HG03520 (cell line): Measurements from ENCODE around the gene TSEN2.
A peak's percentile ranks its signal among the peaks of the same experiment; 100 is the strongest.

Experiments
- ATAC-seq: cut with Tn5 transposase; IDR thresholded peaks from one replicate; pipeline ENCODE4 v1.9.1; 2021; ENCODE audit warnings: mild to moderate bottlenecking, moderate library complexity; ENCODE audit not compliant: unreplicated experiment

TSEN2 gene

DNA sequence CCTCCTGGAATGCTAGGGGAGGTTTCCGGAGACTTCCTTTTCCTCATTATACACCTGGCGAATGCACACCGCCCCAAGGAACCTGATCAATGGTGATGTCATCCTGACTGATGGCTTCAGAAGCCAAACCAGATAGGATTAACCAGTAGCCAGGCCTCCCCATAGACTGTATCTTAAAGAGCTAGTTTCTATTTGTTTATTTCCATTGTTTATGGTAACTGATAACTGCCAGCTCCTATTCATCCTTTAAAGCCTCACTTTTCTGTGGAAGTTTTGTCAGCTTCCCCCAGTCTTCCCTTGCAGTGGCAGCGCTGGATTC is 61.2 kb downstream of the TSEN2 start, which contains the start of gene MKRN2OS:
TSS of gene MKRN2OS (minus strand) at position 27 of the 319 bp plus-strand sequence. CDS start 35 bp downstream, outside the sequence.
- ATAC-seq = no peak

- ATAC-seq = no peak
Measured at GRCh38 chr3:12549971-12550760, 65.9 kb downstream of the TSEN2 start.

DNA sequence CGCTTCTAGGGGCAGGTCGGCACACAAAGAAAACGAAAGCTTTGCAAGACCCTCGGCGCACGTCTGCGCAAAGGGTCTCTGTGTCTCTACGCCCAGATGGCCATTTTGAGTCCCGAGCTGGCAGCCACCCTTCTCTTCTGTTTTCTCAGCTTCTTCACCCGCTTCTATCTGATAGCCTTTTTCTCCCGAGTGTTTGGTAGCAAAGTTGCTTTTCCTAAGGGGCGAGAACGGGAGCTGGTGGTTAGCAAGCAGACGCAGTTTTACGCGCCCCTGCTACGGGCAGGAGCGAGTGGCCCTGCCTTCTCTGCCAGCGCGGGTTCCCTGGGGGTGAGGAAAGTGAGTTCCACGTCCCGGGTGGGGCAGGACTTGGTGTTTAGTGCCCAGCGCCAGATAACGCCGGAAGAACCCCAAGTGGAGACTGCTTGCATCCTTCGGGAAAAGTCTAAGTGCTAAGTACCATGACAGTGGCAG is 69.7 kb downstream of the TSEN2 start:
- ATAC-seq = no peak

- no peak for ATAC-seq
Measured at GRCh38 chr3:12556314-12556689, 72.0 kb downstream of the TSEN2 start.

DNA sequence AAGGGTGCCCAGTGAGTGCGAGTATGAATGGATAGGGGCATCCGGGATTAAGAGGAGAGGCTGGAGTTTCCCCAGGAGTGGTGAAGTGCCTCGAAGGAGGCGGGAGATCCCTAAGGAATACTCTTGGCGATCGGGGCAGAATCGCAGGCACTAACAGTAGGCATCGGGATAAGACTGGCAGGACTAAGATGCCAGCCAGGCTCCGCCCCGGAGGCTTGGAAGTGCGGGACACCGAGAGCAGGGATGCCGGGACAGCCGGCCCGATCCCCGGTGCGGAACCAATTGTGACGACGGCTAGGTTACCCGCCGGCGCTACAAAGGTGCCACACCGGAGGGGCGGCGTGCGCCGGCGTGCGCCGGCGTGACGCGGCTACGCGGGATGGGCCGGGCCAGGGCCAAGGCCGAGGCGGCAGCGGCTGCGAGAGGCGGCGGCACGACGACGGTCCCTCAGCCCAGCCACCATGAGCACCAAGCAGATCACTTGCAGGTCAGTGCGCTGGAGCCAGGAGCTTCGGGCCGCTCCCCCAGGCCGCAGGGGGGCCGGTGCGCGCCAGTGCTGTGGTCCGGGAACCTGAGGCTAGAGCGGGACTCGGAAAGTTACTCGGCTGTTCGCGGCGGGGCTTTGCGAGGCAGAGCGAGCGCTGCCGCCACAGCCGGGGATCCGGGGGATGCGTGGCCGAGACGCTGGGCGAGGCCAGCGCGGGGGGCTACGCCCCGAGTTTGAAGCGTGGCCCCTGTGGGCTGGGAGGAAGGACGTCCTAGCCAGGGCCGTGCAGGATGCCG is 72.6 kb downstream of the TSEN2 start, which contains the start of gene MKRN2:
TSS of gene MKRN2 (plus strand) at position 398 of the 783 bp plus-strand sequence. CDS start at position 462, 64 bp downstream.
- peak; percentile 77 for ATAC-seq

GRCh38 chr3:12557473-12558100 is 73.3 kb downstream of the TSEN2 start:
- no peak for ATAC-seq

DNA sequence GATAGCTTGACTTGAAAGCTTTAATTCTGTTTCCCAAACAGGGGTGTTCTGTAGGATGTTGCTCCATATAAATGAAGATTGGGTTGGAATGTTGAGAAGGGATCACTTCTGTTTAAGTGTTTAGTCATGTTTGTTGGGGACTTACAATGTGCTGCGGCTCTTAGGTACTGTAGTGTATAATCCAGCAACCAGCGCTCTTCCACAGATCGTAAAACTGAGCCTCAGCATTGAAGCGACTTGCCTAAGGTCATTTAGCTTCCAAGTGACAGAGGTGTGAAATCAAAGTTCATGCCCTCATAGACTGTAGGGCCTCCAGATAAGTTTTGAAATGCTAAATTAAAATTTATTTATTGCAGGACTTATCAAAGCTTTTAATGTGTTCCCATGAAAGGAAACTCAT is 74.4 kb downstream of the TSEN2 start:
- no peak for ATAC-seq

- ATAC-seq = no peak
Measured at GRCh38 chr3:12559520-12559919, 75.2 kb downstream of the TSEN2 start.

- ATAC-seq = peak; percentile 53
Measured at GRCh38 chr3:12560505-12561190, 76.4 kb downstream of the TSEN2 start.

DNA sequence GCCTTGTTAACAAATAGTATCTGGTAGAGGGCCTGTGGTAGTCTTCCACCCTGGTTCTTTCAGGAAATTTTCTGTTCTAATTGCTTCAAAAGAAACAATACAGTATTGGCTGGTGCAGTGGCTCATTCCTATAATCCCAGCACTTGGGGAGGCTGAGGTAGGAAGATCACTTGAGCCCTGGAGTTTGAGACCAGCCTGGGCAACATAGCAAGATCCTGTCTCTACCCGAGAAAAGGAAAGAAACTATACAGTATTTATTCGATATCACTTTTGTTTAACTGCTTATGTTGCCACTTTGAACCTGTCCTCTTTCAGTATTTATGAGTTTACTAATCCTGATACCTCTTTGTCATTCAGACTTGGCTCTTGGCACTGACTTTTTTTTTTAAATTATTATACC is 77.1 kb downstream of the TSEN2 start:
- ATAC-seq = no peak

- ATAC-seq = no peak
Measured at GRCh38 chr3:12562451-12562850, 78.2 kb downstream of the TSEN2 start.

DNA sequence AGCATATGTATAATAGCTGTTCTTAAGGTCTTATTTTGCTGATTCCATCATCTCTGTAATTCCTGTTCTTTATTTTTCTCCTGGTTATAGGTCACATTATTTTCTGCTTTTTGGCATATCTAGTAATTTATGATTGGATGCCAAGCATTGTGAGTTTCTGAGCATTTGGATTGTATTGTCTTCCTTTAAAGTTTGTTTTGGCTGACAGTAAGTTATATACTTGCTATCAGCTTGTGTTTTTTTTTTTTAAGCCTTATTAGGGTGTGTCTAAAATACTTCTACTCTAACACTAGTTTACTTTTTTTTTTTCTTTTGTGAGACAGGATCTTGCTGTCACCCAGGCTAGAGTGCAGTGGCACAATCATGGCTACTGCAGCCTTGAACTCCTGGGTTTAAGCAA is 82.7 kb downstream of the TSEN2 start:
- ATAC-seq = no peak

DNA sequence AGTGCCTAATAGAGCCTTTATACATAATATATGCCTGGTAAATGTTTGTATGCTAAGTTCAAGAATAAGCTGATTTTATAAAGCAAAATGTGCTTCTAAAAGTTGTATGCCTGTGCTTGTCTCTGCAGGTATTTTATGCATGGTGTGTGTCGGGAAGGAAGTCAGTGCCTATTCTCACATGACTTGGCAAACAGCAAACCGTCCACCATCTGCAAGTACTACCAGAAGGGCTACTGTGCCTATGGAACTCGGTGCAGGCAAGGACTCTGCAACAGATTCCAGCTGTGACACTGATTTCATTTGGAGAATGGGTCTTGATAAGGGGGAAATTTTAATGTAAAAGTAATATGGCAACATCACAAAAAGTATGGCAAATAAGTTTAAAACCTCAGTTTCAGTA is 84.5 kb downstream of the TSEN2 start:
- ATAC-seq = no peak

- ATAC-seq = no peak
Measured at GRCh38 chr3:12569836-12570235, 85.6 kb downstream of the TSEN2 start.

DNA sequence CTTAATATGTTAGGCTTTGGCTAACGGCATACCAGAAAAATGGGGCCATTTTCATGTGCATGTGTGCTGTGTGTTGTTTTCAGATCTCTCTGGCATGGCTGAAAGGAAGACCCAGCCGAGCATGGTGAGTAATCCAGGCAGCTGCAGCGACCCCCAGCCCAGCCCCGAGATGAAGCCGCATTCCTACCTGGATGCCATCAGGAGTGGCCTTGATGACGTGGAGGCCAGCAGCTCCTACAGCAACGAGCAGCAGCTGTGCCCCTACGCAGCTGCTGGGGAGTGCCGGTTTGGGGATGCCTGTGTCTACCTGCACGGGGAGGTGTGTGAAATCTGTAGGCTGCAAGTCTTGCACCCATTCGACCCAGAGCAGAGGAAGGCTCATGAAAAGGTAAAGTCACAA is 87.7 kb downstream of the TSEN2 start:
- no peak for ATAC-seq

GRCh38 chr3:12574131-12574530 is 89.9 kb downstream of the TSEN2 start:
- no peak for ATAC-seq

GRCh38 chr3:12574661-12575060 is 90.4 kb downstream of the TSEN2 start:
- ATAC-seq = no peak

DNA sequence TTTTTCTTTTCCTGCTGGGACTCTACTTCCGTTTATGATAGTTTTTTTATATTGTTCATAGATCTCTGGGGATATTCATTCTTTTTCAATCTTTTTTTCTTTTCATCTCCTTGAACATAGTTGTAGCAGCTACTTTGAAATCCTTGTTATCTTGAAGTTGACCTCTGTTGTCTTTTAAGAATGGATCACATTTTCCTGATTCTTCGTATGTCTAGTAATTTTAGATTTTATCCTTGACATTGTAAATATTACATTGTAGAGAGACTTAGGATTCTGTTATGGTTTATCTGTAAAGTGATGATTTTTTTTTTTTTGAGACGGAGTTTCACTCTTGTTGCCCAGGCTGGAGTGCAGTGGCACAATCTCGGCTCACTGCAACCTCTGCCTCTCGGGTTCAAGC is 93.1 kb downstream of the TSEN2 start:
- no peak for ATAC-seq

GRCh38 chr3:12578742-12579141 is 94.5 kb downstream of the TSEN2 start:
- no peak for ATAC-seq

DNA sequence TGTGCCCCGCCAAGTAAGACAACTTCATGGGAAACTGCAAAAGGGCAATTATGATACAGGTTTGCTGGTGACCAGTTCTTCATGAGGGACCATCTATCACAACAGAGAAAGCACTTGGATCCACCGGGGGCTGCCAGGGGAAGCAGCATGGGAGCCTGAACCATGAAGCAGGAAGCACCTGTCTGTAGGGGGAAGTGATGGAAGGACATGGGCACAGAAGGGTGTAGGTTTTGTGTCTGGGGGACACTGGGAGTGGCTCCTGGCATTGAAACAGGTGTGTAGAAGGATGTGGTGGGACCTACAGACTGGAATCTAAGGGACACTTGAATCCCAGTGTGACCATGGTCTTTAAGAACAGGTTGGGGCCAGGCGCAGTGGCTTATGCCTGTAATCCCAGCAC is 95.2 kb downstream of the TSEN2 start:
- no peak for ATAC-seq

GRCh38 chr3:12579905-12580304 is 95.6 kb downstream of the TSEN2 start:
- no peak for ATAC-seq
